Gastroesophageal sphincter (tissue), 3 donors: ENCODE measurements around the gene OSCAR.

Source experiments
- EP300 ChIP-seq: sonication (generic); formaldehyde crosslinking; IDR thresholded peaks from one replicate; pipeline ENCODE4 v1.6.1; 2017; ENCODE audit warnings: antibody characterized with exemption, mild to moderate bottlenecking
- POLR2A ChIP-seq, 2 donors: fragments of 450-650 bp; IDR thresholded peaks; one replicate each; pipeline ENCODE4 v1.6.1; 2017; ENCODE audit warnings: antibody characterized with exemption in 2 of 2, mild to moderate bottlenecking in 2 of 2, moderate library complexity in 1 of 2
- POLR2AphosphoS5 ChIP-seq: sonication (generic); formaldehyde crosslinking; IDR thresholded peaks from one replicate; pipeline ENCODE4 v1.6.1; 2017; ENCODE audit warnings: antibody characterized with exemption
- TF ChIP-seq, protein P1 (sequence below), 4 experiments: fragments of 200-600 bp in 2 of 4; fragments of 450-650 bp in 2 of 4; sonication (generic) in 1 of 4; IDR thresholded peaks; one replicate each; pipeline ENCODE4 v1.5.1; 2017 to 2019; ENCODE audit warnings: antibody characterized with exemption in 4 of 4, mild to moderate bottlenecking in 2 of 4, moderate library complexity in 2 of 4

DNA sequence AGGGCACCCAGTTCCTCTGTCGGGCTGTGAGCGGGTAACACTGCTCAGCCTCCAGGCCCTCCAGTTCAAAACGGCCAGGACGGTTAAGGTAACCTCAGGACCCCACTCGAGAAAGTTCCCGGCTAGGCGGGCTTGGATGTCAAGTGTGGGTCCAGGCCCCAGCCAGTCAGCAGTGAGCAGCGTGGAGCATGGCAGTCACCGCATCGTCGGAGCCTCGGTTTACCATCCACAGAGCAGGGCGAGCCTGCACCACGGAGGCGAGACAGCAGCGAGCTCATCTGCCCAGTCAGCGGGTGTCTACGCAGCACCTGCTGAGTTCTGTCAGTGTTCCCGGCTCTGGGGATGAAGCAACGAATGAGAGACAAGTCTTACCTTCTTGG, 29.0 kb upstream of the OSCAR start:
- no peak for TF ChIP-seq POLR2AphosphoS5
- TF ChIP-seq, protein P1, sequence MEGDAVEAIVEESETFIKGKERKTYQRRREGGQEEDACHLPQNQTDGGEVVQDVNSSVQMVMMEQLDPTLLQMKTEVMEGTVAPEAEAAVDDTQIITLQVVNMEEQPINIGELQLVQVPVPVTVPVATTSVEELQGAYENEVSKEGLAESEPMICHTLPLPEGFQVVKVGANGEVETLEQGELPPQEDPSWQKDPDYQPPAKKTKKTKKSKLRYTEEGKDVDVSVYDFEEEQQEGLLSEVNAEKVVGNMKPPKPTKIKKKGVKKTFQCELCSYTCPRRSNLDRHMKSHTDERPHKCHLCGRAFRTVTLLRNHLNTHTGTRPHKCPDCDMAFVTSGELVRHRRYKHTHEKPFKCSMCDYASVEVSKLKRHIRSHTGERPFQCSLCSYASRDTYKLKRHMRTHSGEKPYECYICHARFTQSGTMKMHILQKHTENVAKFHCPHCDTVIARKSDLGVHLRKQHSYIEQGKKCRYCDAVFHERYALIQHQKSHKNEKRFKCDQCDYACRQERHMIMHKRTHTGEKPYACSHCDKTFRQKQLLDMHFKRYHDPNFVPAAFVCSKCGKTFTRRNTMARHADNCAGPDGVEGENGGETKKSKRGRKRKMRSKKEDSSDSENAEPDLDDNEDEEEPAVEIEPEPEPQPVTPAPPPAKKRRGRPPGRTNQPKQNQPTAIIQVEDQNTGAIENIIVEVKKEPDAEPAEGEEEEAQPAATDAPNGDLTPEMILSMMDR (IDR thresholded peaks at IDR 0.05): no peak
- TF ChIP-seq POLR2A (IDR thresholded peaks at IDR 0.05): no peak
- TF ChIP-seq EP300: no peak
